PC-3 (cell line): ENCODE measurements around the gene ST3GAL2.

Experiments used
- CTCF ChIP-seq: fragments of 300-600 bp; sonication (generic); conservative IDR thresholded peaks from 2 replicates; pipeline ENCODE4 v1.5.1; 2017; ENCODE audit warnings: antibody characterized with exemption, low read depth, mild to moderate bottlenecking, low read length
- EZH2phosphoT487 ChIP-seq: fragments of 300-600 bp; sonication (generic); IDR thresholded peaks from 2 replicates; pipeline ENCODE4 v1.6.1; 2018; ENCODE audit warnings: mild to moderate bottlenecking, antibody characterized with exemption, low read length, borderline replicate concordance

DNA sequence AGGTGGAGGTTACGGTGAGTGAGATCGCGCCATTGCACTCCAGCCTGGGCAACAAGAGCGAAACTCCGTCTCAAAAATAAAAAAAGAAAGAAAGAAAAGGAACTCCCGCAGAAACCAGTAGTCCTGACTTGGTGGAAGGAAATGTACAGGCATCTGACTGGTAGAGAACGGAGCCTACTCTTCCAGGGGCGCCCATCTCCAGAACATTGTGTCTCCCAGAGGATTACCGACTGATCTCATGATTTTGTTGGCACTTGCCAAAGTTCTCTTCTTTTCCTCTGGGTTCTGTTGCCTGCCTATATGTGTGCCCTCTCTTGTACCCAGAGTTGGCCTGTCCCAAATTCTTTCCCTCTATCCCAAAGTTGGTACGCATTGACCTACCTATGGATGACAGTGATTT is 68.0 kb downstream of the ST3GAL2 start:
- TF ChIP-seq CTCF (no peak), EZH2phosphoT487 (no peak)
